Measurements from ENCODE around the gene GRIK5. TPM values are rescaled to one million over a fixed set of nuclear protein-coding genes. Genes with fewer than 3 reads are reported as not detected.
A peak's percentile ranks its signal among the peaks of the same experiment; 100 is the strongest.

Gene GRIK5
- total RNA-seq, 1 donor from 2014 or later = 5.7 TPM

DNA sequence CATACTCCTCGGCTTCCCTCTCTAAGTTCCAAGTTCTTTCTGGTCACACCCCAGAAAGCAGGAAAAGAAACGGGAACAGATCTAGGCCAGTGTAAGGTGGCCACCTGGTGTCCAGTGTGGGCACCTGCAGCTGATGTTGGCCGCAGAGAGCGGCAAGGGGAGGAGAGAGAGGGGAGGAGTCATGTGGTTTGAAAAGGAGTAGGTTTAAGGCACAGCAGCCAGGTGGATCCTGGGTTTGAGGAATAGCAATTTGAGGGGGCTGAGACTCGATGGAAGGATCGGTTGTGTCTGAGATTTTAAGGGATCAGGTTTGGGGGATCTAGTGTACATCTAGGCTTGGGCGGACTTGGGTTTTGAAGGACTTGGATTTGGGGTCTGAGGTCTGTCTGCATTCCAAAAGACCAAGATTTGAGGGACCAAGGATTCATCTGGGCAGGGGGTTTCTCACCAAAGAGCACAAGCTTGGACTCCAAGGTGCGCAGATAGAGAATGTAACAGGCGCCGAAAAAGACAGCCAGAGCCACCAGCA lies 112.1 kb downstream of the GRIK5 start:
- peak; percentile 54 for DNase-seq (ENCODE audit: low read depth, low spot score)

- DNase-seq (ENCODE audit: low read depth, low spot score) = no peak
Measured at GRCh38 chr19:41957161-41957837, 112.7 kb downstream of the GRIK5 start.

- DNase-seq (ENCODE audit: low read depth, low spot score) = no peak
Measured at GRCh38 chr19:41956621-41957020, 113.4 kb downstream of the GRIK5 start.

DNA sequence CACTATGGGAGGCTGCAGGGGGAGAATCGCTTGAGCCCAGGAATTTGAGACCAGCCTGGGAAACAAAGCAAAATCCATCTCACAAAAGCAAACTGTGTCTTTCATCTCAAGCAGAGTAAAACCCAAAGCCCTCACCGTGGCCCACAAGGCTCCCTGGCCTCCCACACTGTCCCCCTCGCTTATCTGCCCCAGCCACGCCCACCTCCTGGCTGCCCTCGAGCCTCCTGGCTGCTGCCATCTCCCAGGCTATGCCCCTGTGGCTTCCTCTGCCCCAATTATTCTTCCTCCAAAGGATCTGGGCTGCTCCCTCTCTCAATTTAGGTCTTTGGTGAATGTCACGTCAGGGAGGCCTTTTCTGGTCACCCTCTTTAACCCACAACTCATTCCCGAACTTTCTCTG lies 114.5 kb downstream of the GRIK5 start:
- DNase-seq (ENCODE audit: low read depth, low spot score) = no peak

DNA sequence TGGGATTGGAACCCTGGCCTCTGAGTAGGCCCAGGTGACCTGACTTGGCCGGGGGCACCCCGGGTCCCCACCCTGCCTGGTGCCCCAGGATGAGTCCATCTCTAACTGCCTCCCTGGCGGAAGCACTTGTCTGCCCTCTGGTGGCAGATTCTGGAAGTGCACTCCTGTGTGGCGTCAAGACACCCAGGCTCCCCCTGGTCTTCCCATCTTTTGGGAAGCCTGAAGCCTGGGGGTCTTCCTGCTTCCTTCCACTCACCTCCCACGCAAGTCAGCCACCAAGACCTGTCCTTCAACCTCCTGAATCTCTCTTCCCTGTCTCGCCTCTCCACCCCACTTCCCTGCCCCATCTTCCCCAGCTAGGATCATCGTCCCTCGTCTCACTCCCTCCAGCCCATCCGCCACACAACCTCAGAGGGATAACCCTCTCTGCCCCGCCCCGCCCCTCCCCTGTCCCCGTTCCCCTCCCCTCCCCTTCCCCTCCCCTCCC lies 118.3 kb downstream of the GRIK5 start:
- DNase-seq (ENCODE audit: low read depth, low spot score) = no peak

Other genes with a start within 250 kb of the GRIK5 start
- gene LYPD4, start 225.5 kb downstream of the GRIK5 start, total RNA-seq = not detected in 2 replicates
- not detected in 2 replicates for gene DMRTC2, start 225.2 kb downstream of the GRIK5 start, total RNA-seq
- 650 and 665 TPM in 2 replicates for gene RPS19, start 210.0 kb downstream of the GRIK5 start, total RNA-seq
- gene CD79A, start 192.9 kb downstream of the GRIK5 start, total RNA-seq = not detected in 2 replicates
- gene ARHGEF1, start 187.0 kb downstream of the GRIK5 start, total RNA-seq = 46.3 and 53.8 TPM in 2 replicates
- not detected in 2 replicates for gene ERFL, start 141.8 kb downstream of the GRIK5 start, total RNA-seq
- 95.2 and 157 TPM in 2 replicates for gene RABAC1, start 110.9 kb downstream of the GRIK5 start, total RNA-seq
- gene ATP1A3, start 76.0 kb downstream of the GRIK5 start, total RNA-seq = 0.07 TPM in 1 of 2 replicates, not detected in the other
- 11.9 and 15.1 TPM in 2 replicates for gene ZNF574, start 6.0 kb upstream of the GRIK5 start, total RNA-seq
- 0.26 and 0.49 TPM in 2 replicates for gene POU2F2, start 62.2 kb upstream of the GRIK5 start, total RNA-seq
- 16.2 and 29.1 TPM in 2 replicates for gene DEDD2, start 147.5 kb upstream of the GRIK5 start, total RNA-seq
- gene ZNF526, start 150.1 kb upstream of the GRIK5 start, total RNA-seq = 8.0 and 10.1 TPM in 2 replicates
- 14.0 and 15.4 TPM in 2 replicates for gene GSK3A, start 172.4 kb upstream of the GRIK5 start, total RNA-seq
- gene ERF, start 184.9 kb upstream of the GRIK5 start, total RNA-seq = 22.6 and 27.3 TPM in 2 replicates
- gene CIC, start 199.0 kb upstream of the GRIK5 start, total RNA-seq = 15.4 and 16.1 TPM in 2 replicates
- gene PRR19, start 231.9 kb upstream of the GRIK5 start, total RNA-seq = 0.21 and 0.26 TPM in 2 replicates
- gene PAFAH1B3, start 232.4 kb upstream of the GRIK5 start, total RNA-seq = 27.3 and 33.4 TPM in 2 replicates
- gene TMEM145, start 243.1 kb upstream of the GRIK5 start, total RNA-seq = not detected in 2 replicates

All from pulmonary artery endothelial cell (primary cell).